ENCODE results near the gene STPG2.
"Not testable (repeated sequence)": the region's sequence is repeated elsewhere in the genome, so short reads cannot be mapped to it uniquely, and the experiment has no call there.

The STPG2 gene

DNA sequence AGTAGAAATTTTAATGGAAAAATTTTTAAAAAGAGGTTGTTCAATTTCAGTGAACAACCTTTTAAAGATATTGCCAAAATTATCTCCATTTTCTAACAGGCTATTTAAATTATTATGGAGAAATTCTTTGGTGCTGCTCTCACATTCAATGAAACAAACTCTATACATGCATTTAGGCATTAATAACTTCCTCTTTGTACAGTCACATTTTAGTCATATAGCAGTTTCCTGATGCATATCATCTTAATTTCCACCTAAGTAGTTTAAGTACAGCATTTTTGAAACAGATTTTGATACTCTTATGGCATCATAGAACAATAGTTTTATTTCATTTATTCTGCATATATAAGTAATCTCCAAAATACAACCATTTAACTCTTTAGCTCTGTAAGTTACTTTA lies 500.1 kb downstream of the STPG2 start:
- H3K9me3 Mint-ChIP-seq, result no peaks in the 10 kb centered on the region
- CTCF ChIA-PET, result no interaction called here
- DNase-seq, result no peak
- no peak overlapping the region for H3K4me3 Mint-ChIP-seq
- no peaks in the 10 kb centered on the region for H3K27me3 Mint-ChIP-seq
- no peaks in the 10 kb centered on the region for H3K4me1 Mint-ChIP-seq
- no peaks in the 10 kb centered on the region for H3K36me3 Mint-ChIP-seq
- no peak overlapping the region for H3K27ac Mint-ChIP-seq

DNA sequence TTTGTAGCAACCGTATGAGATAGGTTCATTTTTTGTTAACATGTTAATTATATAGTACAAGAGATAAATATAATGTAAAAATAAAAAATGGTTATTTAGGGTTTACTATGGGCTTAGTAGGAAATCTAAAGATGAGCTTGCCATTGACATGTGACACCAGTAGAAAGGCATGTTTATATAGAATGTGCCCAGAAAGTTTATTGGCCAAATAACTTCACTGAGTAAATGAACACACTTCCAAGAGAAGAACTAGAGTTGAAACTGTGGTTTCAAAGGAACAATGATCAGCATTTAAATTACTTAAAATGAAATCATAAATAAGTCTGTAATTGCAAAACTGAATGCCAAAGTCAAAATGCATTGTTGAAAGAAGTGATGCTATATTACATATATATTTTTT lies 503.3 kb downstream of the STPG2 start:
- H3K27ac Mint-ChIP-seq, result no peak overlapping the region
- H3K36me3 Mint-ChIP-seq, result no peaks in the 10 kb centered on the region
- no peaks in the 10 kb centered on the region for H3K27me3 Mint-ChIP-seq
- DNase-seq, result no peak
- H3K4me1 Mint-ChIP-seq, result no peaks in the 10 kb centered on the region
- no peaks in the 10 kb centered on the region for H3K9me3 Mint-ChIP-seq
- CTCF ChIA-PET, result no interaction called here
- no peak overlapping the region for H3K4me3 Mint-ChIP-seq

DNA sequence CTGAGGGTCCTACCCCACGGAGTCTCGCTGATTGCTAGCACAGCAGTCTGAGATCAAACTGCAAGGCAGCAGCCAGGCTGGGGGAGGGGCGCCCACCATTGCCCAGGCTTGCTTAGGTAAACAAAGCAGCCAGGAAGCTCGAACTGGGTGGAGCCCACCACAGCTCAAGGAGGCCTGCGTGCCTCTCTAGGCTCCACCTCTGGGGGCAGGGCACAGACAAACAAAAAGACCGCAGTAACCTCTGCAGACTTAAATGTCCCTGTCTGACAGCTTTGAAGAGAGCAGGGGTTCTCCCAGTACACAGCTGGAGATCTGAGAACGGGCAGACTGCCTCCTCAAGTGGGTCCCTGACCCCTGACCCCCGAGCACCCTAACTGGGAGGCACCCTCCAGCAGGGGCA lies 509.4 kb downstream of the STPG2 start:
- CTCF ChIA-PET, H3K9me3 Mint-ChIP-seq, H3K27me3 Mint-ChIP-seq, H3K4me3 Mint-ChIP-seq, H3K36me3 Mint-ChIP-seq, H3K4me1 Mint-ChIP-seq, DNase-seq, H3K27ac Mint-ChIP-seq: not testable (repeated sequence)

DNA sequence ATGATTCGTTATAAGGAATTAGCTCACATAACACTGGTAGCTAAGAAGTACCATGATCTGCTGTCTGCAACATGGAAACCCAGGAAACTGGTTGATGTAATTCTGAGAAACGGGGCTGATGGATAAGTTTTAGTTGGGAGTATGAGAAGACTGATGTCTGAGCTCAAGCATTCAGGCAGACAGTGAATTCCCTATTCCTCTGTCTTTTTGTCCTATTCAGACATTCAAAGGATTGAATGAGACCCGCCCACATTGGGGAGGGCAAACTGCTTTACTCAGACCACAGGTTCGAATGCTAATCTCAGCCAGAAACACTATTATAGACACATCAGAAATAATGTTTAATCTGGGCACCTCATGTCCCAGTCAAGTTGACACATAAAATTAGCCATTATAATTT lies 515.5 kb downstream of the STPG2 start:
- no peaks in the 10 kb centered on the region for H3K4me1 Mint-ChIP-seq

DNA sequence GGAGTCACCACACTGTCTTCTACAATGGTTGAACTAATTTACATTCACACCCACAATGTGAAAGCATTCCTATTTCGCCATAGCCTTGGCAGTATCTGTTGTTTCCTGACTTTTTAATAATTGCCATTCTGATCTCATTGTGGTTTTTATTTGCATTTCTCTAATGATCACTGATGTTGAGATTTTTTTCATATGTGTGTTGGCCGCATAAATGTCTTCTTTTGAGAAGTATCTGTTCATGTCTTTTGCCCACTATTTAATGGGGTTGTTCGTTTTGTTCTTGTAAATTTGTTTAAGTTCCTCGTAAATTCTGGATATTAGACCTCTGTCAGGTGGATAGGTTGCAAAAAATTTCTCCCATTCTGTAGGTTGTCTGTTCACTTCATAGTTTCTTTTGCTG lies 519.1 kb downstream of the STPG2 start:
- Mint-ChIP-seq H3K4me1 (no peaks in the 10 kb centered on the region), H3K36me3 (no peaks in the 10 kb centered on the region), H3K27me3 (no peaks in the 10 kb centered on the region), H3K4me3 (no peak overlapping the region), H3K27ac (no peak overlapping the region), H3K9me3 (peaks cover 28% of the 10 kb centered on the region)
- CTCF ChIA-PET, result no interaction called here
- no peak for DNase-seq

More for the DNA sequence above, 515.5 kb downstream of the STPG2 start:
- Mint-ChIP-seq H3K4me3 (no peak overlapping the region), H3K27ac (no peak overlapping the region), H3K27me3 (no peaks in the 10 kb centered on the region), H3K9me3 (peaks cover 16% of the 10 kb centered on the region), H3K36me3 (no peaks in the 10 kb centered on the region)
- CTCF ChIA-PET, result no interaction called here
- no peak for DNase-seq

DNA sequence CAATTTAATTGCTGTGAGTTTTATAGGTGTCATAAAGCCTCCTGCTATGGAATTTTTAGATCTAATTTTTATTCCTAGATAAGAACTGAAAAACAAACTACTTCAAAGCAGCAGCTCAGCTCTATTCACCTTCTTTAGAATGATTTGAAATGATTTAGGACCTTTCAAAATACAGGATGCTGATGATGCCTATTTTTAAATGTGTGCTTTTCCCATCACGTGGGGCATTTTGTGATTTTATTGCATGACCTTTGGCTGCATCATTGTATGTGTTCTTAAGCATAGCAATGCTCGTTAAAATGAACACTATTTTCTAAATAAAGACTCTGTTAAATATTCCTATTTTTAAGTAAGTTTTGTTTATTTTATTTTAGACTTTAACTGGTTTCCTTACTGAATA lies 537.3 kb downstream of the STPG2 start:
- DNase-seq, result no peak
- no peak overlapping the region for H3K4me3 Mint-ChIP-seq
- H3K9me3 Mint-ChIP-seq, result peaks cover 4% of the 10 kb centered on the region
- no peaks in the 10 kb centered on the region for H3K36me3 Mint-ChIP-seq
- no peaks in the 10 kb centered on the region for H3K27me3 Mint-ChIP-seq
- H3K27ac Mint-ChIP-seq, result no peak overlapping the region
- CTCF ChIA-PET, result no interaction called here
- no peaks in the 10 kb centered on the region for H3K4me1 Mint-ChIP-seq

DNA sequence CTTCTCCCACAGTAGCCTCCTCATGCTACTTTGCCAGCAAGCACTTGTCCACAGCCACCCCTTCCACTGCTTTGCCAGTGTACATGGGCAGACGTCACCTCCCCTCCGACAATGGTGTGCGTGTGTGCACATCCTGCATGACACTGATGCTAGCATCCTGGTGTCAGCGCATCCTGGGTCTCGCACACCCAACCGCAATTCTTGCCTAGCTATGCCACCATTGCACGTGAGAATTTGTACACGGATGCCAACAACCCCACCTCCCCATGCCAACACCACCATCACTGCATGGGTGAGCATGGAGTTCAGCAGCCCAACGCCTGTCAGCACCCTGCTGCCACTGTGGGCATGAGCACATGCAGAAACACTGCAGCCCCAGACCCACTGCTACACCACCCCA lies 550.0 kb downstream of the STPG2 start:
- H3K4me1 Mint-ChIP-seq, result no peaks in the 10 kb centered on the region
- peaks cover 17% of the 10 kb centered on the region for H3K9me3 Mint-ChIP-seq
- no peaks in the 10 kb centered on the region for H3K27me3 Mint-ChIP-seq

DNA sequence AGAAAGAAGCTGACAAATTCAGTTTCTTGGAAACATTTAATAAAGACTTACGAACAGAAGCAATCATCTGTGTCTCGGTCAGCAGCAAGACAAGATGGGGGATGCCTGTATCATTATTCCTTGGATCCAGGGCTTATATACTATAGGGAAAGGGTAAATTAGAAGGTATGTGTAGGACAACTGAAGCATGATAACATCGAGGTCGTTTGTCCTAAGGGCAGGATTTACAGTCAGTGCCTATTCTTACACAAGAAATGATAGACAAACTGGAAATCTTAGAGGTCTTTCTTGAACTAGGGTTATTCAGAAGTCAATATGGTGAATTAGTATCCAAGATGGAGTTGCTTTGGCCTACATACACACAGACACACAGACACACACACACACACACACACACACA lies 553.0 kb downstream of the STPG2 start:
- DNase-seq, result no peak
- Mint-ChIP-seq H3K4me3 (no peak overlapping the region), H3K36me3 (no peaks in the 10 kb centered on the region), H3K4me1 (no peaks in the 10 kb centered on the region), H3K27me3 (no peaks in the 10 kb centered on the region), H3K27ac (no peak overlapping the region), H3K9me3 (peaks cover 10% of the 10 kb centered on the region)
- CTCF ChIA-PET, result no interaction called here

More for the DNA sequence above, 550.0 kb downstream of the STPG2 start:
- DNase-seq, result no peak
- H3K27ac Mint-ChIP-seq, result no peak overlapping the region
- CTCF ChIA-PET, result no interaction called here
- no peak overlapping the region for H3K4me3 Mint-ChIP-seq
- no peaks in the 10 kb centered on the region for H3K36me3 Mint-ChIP-seq

DNA sequence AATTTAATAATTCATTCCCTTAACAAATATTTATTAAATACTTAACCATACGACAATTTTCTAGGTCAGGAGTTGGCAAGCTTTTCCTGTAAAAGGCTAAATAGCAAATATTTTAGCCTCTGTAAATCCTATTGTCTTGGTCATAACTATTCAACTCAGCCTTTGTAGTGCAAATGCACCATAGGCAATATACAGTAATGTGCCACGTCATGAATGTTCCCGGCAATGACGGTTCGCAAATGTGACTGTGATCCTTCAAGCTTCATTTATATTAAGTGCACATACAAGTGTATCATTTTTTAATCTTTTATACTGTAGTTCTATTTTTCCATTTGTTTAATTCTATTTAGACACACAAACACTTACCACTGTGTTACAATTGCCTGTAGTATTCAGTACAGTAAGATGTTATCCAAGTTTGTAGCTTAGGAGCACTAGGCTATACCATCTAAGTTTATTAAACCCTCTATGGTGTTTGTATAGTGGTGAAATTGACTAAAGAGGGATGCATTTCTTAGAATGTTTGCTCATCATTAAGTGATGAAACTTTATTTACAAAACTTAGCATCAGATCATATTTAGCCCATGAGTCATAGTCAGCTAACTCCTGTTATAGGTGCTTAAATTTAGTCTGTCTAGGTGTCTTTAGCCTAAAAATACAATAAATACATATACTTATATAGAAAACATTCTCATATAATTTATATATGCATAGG lies 553.6 kb downstream of the STPG2 start:
- Mint-ChIP-seq H3K27ac (no peak overlapping the region), H3K4me1 (no peaks in the 10 kb centered on the region), H3K4me3 (no peak overlapping the region), H3K36me3 (no peaks in the 10 kb centered on the region), H3K9me3 (peaks cover 10% of the 10 kb centered on the region), H3K27me3 (no peaks in the 10 kb centered on the region)
- CTCF ChIA-PET, result no interaction called here
- no peak for DNase-seq

DNA sequence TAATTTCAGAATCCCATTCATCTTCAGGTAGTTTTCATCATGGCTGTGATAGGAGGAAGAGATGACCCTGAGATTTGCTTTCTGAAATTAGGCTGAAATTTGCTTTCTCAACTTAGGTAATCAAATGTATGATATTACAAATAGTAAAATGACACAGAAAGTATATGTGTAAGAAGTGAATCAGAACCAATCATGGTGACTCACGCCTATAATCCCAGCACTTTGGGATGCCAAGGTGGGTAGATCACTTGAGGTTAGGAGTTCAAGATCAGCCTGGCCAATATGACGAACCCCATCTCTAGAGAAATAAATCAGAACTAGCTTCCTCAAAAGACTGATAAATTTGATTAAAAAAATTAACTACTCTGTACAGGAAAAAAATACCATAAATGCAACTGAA lies 555.4 kb downstream of the STPG2 start:
- H3K4me3 Mint-ChIP-seq, result no peak overlapping the region
- no peaks in the 10 kb centered on the region for H3K4me1 Mint-ChIP-seq
- no peak for DNase-seq
- no peak overlapping the region for H3K27ac Mint-ChIP-seq
- H3K27me3 Mint-ChIP-seq, result no peaks in the 10 kb centered on the region
- CTCF ChIA-PET, result no interaction called here
- H3K36me3 Mint-ChIP-seq, result no peaks in the 10 kb centered on the region
- H3K9me3 Mint-ChIP-seq, result no peaks in the 10 kb centered on the region

DNA sequence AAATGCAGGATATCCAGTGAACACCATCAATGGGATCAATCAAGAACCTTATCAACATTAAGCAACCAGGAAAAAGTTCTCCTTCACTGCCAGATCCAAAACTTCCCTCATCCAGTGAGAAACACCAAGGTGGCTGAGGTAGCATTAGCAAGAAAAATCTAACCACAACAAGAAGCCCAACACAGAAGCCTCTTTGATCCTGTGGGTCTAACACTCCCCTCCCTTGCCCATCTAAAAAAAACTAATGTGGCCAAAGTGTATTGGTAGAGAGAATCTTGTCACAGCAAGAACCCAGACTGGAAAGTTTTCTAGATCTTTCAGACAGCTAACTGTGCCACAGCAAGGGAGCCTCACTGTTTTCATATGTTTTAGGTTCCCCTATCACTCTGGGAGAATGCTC lies 558.0 kb downstream of the STPG2 start:
- Mint-ChIP-seq H3K27me3 (no peaks in the 10 kb centered on the region), H3K36me3 (no peaks in the 10 kb centered on the region), H3K4me3 (no peak overlapping the region), H3K4me1 (no peaks in the 10 kb centered on the region), H3K27ac (no peak overlapping the region), H3K9me3 (no peaks in the 10 kb centered on the region)
- CTCF ChIA-PET, result no interaction called here
- no peak for DNase-seq

DNA sequence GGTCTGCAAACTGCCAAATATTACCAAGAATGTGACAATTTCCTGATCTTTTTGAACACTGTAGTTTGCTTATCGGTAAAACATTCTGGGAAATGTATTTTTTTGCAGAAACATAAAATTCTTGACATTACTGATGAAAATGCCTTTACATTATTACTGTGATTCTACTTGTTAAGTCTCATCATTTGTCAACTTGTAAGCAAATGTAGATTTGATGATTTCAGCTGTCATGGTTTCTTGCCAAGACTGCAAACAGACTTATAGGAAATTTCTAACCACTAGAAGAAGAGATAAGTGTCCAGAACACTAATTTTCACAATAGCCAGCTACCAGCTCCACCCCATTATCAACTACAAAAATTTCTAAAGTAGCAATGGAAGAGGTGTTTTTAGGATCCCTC lies 560.4 kb downstream of the STPG2 start:
- H3K36me3 Mint-ChIP-seq, result no peaks in the 10 kb centered on the region
- no peak overlapping the region for H3K27ac Mint-ChIP-seq
- H3K4me3 Mint-ChIP-seq, result no peak overlapping the region
- no peaks in the 10 kb centered on the region for H3K9me3 Mint-ChIP-seq
- no peak for DNase-seq
- CTCF ChIA-PET, result no interaction called here
- no peaks in the 10 kb centered on the region for H3K27me3 Mint-ChIP-seq
- H3K4me1 Mint-ChIP-seq, result no peaks in the 10 kb centered on the region

DNA sequence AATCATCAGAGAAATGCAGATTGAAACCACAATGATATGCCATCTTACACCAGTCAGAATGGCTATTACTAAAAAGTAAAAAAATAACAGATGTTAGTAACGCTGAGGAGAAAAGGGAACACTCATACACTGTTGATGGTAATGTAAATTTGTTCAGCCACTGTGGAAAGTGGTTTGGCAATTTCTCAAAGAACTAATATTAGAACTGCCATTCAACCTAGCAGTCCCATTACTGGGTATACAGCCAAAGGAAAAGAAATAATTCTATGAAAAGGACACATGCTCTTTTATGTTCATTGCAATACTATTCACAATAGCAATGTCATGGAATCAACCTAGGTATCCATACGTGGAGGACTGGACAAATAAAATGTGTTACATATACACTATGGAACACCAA lies 566.3 kb downstream of the STPG2 start:
- CTCF ChIA-PET, result no interaction called here
- no peaks in the 10 kb centered on the region for H3K27me3 Mint-ChIP-seq
- no peak overlapping the region for H3K4me3 Mint-ChIP-seq
- no peaks in the 10 kb centered on the region for H3K9me3 Mint-ChIP-seq
- DNase-seq, result no peak
- no peaks in the 10 kb centered on the region for H3K4me1 Mint-ChIP-seq
- no peak overlapping the region for H3K27ac Mint-ChIP-seq
- H3K36me3 Mint-ChIP-seq, result no peaks in the 10 kb centered on the region

DNA sequence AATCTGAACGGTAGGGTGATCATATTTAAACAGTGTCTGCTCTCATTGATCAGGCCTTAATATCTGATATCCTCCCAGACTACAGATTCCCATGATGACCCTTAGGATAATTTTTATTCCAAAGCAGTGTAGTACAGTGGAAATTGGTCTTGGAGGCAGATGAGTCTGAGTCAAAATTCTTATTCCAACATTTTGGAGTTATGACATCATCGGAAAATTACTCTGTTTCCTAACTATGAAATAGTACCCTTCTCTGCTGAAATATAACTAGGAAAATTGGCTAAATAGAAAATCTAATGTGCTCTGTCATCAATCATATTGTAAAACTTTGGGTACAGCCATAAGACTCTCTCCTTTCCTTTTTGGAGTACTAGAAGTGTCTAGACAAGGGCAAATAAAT lies 583.3 kb downstream of the STPG2 start:
- no peak overlapping the region for H3K27ac Mint-ChIP-seq
- peaks cover 9% of the 10 kb centered on the region for H3K9me3 Mint-ChIP-seq
- H3K36me3 Mint-ChIP-seq, result no peaks in the 10 kb centered on the region
- H3K4me1 Mint-ChIP-seq, result no peaks in the 10 kb centered on the region
- H3K4me3 Mint-ChIP-seq, result no peak overlapping the region
- DNase-seq, result no peak
- H3K27me3 Mint-ChIP-seq, result no peaks in the 10 kb centered on the region
- CTCF ChIA-PET, result no interaction called here

DNA sequence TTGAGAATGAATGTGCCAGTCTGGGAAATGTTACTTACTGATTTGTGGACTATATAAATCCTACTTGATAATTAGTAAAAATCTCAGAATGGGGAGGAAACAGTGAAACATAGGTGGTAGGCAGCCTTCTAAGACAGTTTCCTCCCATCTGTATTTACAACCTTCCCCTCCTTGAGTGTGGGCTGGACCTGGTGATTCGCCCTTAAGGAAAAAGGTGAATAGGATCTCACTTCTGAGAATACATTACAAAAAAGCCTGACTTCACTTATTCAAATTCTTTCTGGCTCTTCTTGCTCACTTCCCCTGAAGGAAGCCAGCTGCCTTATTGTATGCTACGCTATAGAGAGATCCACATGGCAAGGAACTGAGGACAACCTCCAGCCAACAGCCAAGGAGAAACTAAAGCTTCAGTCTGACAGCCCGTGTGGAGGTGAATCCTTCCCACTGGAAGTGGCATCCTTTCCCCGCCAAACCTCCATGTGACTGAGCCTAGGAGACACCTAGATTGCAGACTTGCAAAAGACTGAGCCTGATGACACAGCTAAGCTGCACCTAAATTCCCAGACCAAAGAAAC lies 585.0 kb downstream of the STPG2 start:
- Mint-ChIP-seq H3K4me1 (no peaks in the 10 kb centered on the region), H3K36me3 (no peaks in the 10 kb centered on the region), H3K27ac (no peak overlapping the region), H3K9me3 (peaks cover 4% of the 10 kb centered on the region), H3K4me3 (no peak overlapping the region), H3K27me3 (no peaks in the 10 kb centered on the region)
- CTCF ChIA-PET, result no interaction called here
- DNase-seq, result no peak

DNA sequence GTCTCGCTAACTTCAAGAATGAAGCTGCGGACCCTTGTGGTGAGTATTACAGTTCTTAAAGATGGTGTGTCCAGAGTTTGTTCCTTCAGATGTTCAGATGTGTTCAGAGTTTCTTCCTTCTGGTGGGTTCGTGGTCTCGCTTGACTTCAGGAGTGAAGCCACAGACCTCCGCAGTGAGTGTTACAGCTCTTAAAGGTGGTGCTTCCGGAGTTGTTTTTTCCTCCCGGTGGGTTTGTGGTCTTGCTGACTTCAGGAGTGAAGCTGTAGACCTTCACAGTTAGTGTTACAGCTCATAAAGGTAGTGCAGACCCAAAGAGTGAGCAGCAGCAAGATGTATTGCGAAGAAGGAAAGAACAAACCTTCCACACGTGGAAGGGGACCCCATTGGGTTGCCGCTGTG lies 592.6 kb downstream of the STPG2 start:
- H3K27ac Mint-ChIP-seq, DNase-seq, CTCF ChIA-PET, H3K4me3 Mint-ChIP-seq, H3K27me3 Mint-ChIP-seq, H3K4me1 Mint-ChIP-seq, H3K9me3 Mint-ChIP-seq, H3K36me3 Mint-ChIP-seq: not testable (repeated sequence)
